Tibial nerve (tissue), 4 donors: ENCODE data around the gene HMGB2. TPM values are rescaled to one million over a fixed set of nuclear protein-coding genes. Genes with fewer than 3 reads are reported as not detected.

Experiments used
- DNase-seq, 2 donors: peaks; one replicate each; pipeline ENCODE4 v3.0.0-alpha.2; 2019; ENCODE audit warnings: low spot score in 2 of 2
- H3K27ac ChIP-seq, 4 donors: fragments of 200-600 bp; sonication (generic) in 3 of 4; one replicate each; pipeline ENCODE4 v1.5.1; 2017 to 2019; ENCODE audit warnings: mild to moderate bottlenecking in 1 of 4
- H3K27me3 ChIP-seq, 2 donors: fragments of 200-600 bp; sonication (generic) in 1 of 2; one replicate each; pipeline versions ENCODE4 v1.5.1 to v1.6.0; 2017 to 2019
- H3K36me3 ChIP-seq, 3 donors: fragments of 200-600 bp; sonication (generic); one replicate each; pipeline ENCODE4 v1.5.1; 2018 to 2019
- H3K4me1 ChIP-seq, 4 donors: fragments of 200-600 bp; sonication (generic) in 3 of 4; one replicate each; pipeline ENCODE4 v1.5.1; 2017 to 2019
- H3K4me3 ChIP-seq, 4 donors: fragments of 200-600 bp; sonication (generic) in 3 of 4; one replicate each; pipeline ENCODE4 v1.5.1; 2017 to 2019; ENCODE audit warnings: mild to moderate bottlenecking in 1 of 4, moderate library complexity in 1 of 4
- H3K9me3 ChIP-seq, 4 donors: fragments of 200-600 bp; sonication (generic) in 3 of 4; one replicate each; pipeline ENCODE4 v1.5.1; 2017 to 2019
- CTCF ChIP-seq, 5 experiments: fragments of 200-600 bp in 3 of 5; fragments of 450-650 bp in 2 of 5; sonication (generic) in 3 of 5; IDR thresholded peaks; one replicate each; pipeline ENCODE4 v1.5.1; 2016 to 2019; ENCODE audit warnings: antibody characterized with exemption in 5 of 5, mild to moderate bottlenecking in 3 of 5, moderate library complexity in 2 of 5
- EP300 ChIP-seq, 2 donors: sonication (generic); formaldehyde crosslinking; IDR thresholded peaks; one replicate each; pipeline ENCODE4 v1.6.1; 2017; ENCODE audit warnings: antibody characterized with exemption in 2 of 2, mild to moderate bottlenecking in 1 of 2
- POLR2A ChIP-seq, 2 donors: fragments of 450-650 bp; IDR thresholded peaks; one replicate each; pipeline ENCODE4 v1.6.1; 2017; ENCODE audit warnings: antibody characterized with exemption in 2 of 2, mild to moderate bottlenecking in 2 of 2, moderate library complexity in 2 of 2
- WGBS, 2 donors: methylation state at CpG; one replicate each; pipeline ENCODE4 v1.1.5; 2018; 5-methylcytosine and 5-hydroxymethylcytosine counted together
- total RNA-seq, 4 donors: library from RNA; depleted of rRNA; stranded (reverse); fragments of >200 nt; gene quantifications; one replicate each; pipeline ENCODE4 v1.1.0, GENCODE V29; 2016

Gene HMGB2
- total RNA-seq, 4 donors from 2014 or later: 63.3 to 83.4 (median 72.4) TPM

- WGBS, 2 donors: 84 to 95% methylated on average over 2 of the region's 2 CpGs
- Histone ChIP-seq H3K4me3 (no peak overlapping the region), H3K9me3 (no peaks in the 10 kb centered on the region), H3K27ac (peak overlapping the region in 2 of 4 donors; percentile 31 to 96), H3K4me1 (peaks cover 0 to 31% (median 0%) of the 10 kb centered on the region in 4 donors), H3K36me3 (peaks cover 0 to 8% (median 0%) of the 10 kb centered on the region in 3 donors), H3K27me3 (peaks cover 0 to 3% of the 10 kb centered on the region in 2 donors)
- TF ChIP-seq CTCF (IDR thresholded peaks at IDR 0.05) (no peak), POLR2A (IDR thresholded peaks at IDR 0.05) (no peak), EP300 (IDR thresholded peaks at IDR 0.05) (no peak)
- DNase-seq: no peak
These were observed 40.4 kb upstream of the HMGB2 start for GRCh38 chr4:173374588-173374987.

GRCh38 chr4:173371292-173372192, 37.4 kb upstream of the HMGB2 start:
- H3K4me1 ChIP-seq: peaks cover 0 to 58% (median 0%) of the 10 kb centered on the region in 4 donors
- H3K9me3 ChIP-seq: no peaks in the 10 kb centered on the region
- peak; percentile 28 to 43 for DNase-seq
- H3K4me3 ChIP-seq: peak overlapping the region; percentile 67 to 92 (median 80)
- WGBS, 2 donors: 0% methylated on average over 47 to 48 of the region's 68 CpGs
- peaks cover 0 to 3% of the 10 kb centered on the region in 2 donors for H3K27me3 ChIP-seq
- TF ChIP-seq EP300 (IDR thresholded peaks at IDR 0.05) (peak in 1 of 2 donors; percentile 78), CTCF (IDR thresholded peaks at IDR 0.05) (no peak)
- H3K27ac ChIP-seq: peak overlapping the region; percentile 83 to 96 (median 92)
- H3K36me3 ChIP-seq: peaks cover 0 to 8% (median 0%) of the 10 kb centered on the region in 3 donors

GRCh38 chr4:173370477-173371291, 36.5 kb upstream of the HMGB2 start, which contains the start of gene SAP30:
SAP30 (plus strand) TSS chr4:173370954; CDS start chr4:173371183, 229 bp downstream.
- H3K27ac ChIP-seq: peak within 1 kb of the TSS; percentile 91 to 99 (median 96)
- peak; percentile 98 to 99 for DNase-seq
- H3K4me3 ChIP-seq: peak within 1 kb of the TSS; percentile 67 to 92 (median 80)
- H3K27me3 ChIP-seq: peaks cover 0 to 3% of the 10 kb centered on the region in 2 donors
- TF ChIP-seq EP300 (IDR thresholded peaks at IDR 0.05): peak; percentile 45 to 100
- TF ChIP-seq POLR2A (IDR thresholded peaks at IDR 0.05): peak; percentile 97 to 99
- TF ChIP-seq CTCF (IDR thresholded peaks at IDR 0.05): peak in 2 of 5 experiments; percentile 22 to 25
- peaks cover 0 to 61% (median 0%) of the 10 kb centered on the region in 4 donors for H3K4me1 ChIP-seq
- 1% methylated on average over 36 to 49 of the region's 72 CpGs for WGBS, 2 donors
- H3K36me3 ChIP-seq: peaks cover 0 to 2% (median 0%) of the 10 kb centered on the region in 3 donors
- H3K9me3 ChIP-seq: no peaks in the 10 kb centered on the region

DNA sequence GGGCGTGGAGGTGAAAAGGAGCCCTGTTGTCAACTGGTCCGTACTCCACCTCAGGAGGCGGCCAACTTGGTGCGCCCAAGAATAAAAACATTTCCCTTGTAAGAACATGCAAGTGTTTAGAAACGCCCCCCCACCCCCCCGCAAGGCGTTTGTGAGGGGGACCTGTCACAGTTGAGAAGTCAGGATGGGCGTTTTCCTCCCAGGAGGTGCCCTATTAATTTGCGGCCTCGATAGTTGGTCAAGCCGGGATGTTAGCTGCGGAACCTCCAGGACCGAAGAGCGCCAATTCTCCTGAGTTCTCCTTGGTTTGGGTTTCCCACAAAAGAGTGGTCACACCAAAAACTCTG, 35.9 kb upstream of the HMGB2 start:
- no peaks in the 10 kb centered on the region for H3K9me3 ChIP-seq
- TF ChIP-seq CTCF (IDR thresholded peaks at IDR 0.05): no peak
- TF ChIP-seq EP300 (IDR thresholded peaks at IDR 0.05): no peak
- no peak for TF ChIP-seq POLR2A (IDR thresholded peaks at IDR 0.05)
- peaks cover 0 to 3% of the 10 kb centered on the region in 2 donors for H3K27me3 ChIP-seq
- WGBS, 2 donors: 0 to 1% methylated on average over 14 of the region's 14 CpGs
- H3K4me1 ChIP-seq: peaks cover 0 to 60% (median 0%) of the 10 kb centered on the region in 4 donors
- no peaks in the 10 kb centered on the region for H3K36me3 ChIP-seq
- peak overlapping the region; percentile 67 to 92 (median 80) for H3K4me3 ChIP-seq
- peak overlapping the region; percentile 91 to 99 (median 96) for H3K27ac ChIP-seq
- DNase-seq: peak; percentile 54 to 62
